HL-60 (cell line): ENCODE measurements around the gene INPP4B.

Source experiments
- DNase-seq, 2 experiments: peaks; one replicate each; pipeline ENCODE4 v3.0.0-alpha.2; 2010 to 2020; ENCODE audit warnings: low read depth in 1 of 2, low spot score in 1 of 2
- H3K27ac ChIP-seq: fragments of 250-450 bp; sonication (Bioruptor Pico); replicated peaks from 2 replicates; pipeline ENCODE4 v1.5.1; 2020; ENCODE audit warnings: mild to moderate bottlenecking, moderate library complexity
- H3K27me3 ChIP-seq: fragments of 250-450 bp; sonication (Bioruptor Pico); 2 replicates; pipeline ENCODE4 v1.5.1; 2021; ENCODE audit warnings: mild to moderate bottlenecking, moderate library complexity; ENCODE audit not compliant: insufficient read depth, poor library complexity, severe bottlenecking
- H3K4me3 ChIP-seq: replicated peaks from 2 replicates; pipeline ENCODE4 v1.5.1; 2011; ENCODE audit warnings: mild to moderate bottlenecking, control low read depth, low read length; ENCODE audit not compliant: insufficient read depth
- GABPA ChIP-seq: IDR thresholded peaks from 2 replicates; pipeline ENCODE4 v1.6.1; 2012; ENCODE audit warnings: low read depth
- POLR2AphosphoS5 ChIP-seq: IDR thresholded peaks from 2 replicates; pipeline ENCODE4 v1.6.1; 2012; ENCODE audit warnings: low read depth
- SPI1 ChIP-seq: IDR thresholded peaks from 2 replicates; pipeline ENCODE4 v1.6.1; 2012; ENCODE audit warnings: low read depth, mild to moderate bottlenecking, borderline replicate concordance
- TF ChIP-seq, protein P1 (sequence below): IDR thresholded peaks from one replicate; pipeline ENCODE4 v1.5.1; 2011; ENCODE audit warnings: low read length, control low read depth, inconsistent platforms; ENCODE audit not compliant: insufficient read depth
- TF ChIP-seq, protein P2 (sequence below): IDR thresholded peaks from 2 replicates; pipeline ENCODE4 v1.6.1; 2012; ENCODE audit warnings: low read depth; ENCODE audit not compliant: insufficient replicate concordance

The INPP4B gene

DNA sequence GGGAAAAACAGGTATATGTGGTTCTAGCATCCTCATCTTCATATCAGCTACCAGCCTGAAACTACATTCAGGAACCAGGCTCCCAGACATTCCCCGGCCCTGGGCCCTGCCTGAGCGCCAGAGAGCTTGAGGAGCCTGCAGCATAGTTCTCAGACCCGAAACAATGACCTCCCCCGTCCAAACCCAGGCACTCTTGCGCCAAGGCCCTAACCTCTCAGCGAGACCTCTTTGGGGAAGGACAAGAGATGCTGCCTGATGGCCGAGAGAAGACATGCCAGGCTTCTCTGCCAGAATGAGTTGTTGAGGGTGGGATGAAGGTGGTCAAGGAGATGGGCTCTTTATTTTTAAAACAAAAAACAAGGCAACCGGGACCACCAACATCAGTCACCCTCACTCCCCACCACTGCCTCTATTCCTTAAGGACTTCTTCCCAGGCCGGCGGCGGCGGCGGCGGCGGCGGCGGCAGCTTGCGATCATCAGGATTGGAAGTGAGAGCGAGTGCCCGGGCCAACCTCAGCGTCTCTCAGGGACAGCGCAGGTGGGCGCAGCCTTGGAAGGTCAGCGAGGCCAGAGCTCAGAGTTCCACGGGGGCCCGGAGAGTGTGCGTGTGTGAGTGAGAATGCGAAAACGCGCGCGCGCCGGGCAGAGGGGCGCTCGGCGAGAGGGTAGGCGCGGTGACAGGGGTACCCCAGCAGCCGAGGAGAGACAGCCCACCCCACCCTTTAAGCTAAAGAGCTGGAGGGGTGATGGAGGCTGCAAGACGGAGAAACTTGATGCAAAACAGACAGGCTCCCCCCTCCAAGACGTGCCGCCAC, 601 bp downstream of the INPP4B start:
- Histone ChIP-seq H3K27me3 (peaks cover 54% of the 10 kb centered on the region), H3K4me3 (peak overlapping the region; percentile 38), H3K27ac (no peak overlapping the region)
- no peak for TF ChIP-seq POLR2AphosphoS5
- TF ChIP-seq, protein P1, sequence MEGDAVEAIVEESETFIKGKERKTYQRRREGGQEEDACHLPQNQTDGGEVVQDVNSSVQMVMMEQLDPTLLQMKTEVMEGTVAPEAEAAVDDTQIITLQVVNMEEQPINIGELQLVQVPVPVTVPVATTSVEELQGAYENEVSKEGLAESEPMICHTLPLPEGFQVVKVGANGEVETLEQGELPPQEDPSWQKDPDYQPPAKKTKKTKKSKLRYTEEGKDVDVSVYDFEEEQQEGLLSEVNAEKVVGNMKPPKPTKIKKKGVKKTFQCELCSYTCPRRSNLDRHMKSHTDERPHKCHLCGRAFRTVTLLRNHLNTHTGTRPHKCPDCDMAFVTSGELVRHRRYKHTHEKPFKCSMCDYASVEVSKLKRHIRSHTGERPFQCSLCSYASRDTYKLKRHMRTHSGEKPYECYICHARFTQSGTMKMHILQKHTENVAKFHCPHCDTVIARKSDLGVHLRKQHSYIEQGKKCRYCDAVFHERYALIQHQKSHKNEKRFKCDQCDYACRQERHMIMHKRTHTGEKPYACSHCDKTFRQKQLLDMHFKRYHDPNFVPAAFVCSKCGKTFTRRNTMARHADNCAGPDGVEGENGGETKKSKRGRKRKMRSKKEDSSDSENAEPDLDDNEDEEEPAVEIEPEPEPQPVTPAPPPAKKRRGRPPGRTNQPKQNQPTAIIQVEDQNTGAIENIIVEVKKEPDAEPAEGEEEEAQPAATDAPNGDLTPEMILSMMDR = no peak
- TF ChIP-seq GABPA = no peak
- TF ChIP-seq, protein P2, sequence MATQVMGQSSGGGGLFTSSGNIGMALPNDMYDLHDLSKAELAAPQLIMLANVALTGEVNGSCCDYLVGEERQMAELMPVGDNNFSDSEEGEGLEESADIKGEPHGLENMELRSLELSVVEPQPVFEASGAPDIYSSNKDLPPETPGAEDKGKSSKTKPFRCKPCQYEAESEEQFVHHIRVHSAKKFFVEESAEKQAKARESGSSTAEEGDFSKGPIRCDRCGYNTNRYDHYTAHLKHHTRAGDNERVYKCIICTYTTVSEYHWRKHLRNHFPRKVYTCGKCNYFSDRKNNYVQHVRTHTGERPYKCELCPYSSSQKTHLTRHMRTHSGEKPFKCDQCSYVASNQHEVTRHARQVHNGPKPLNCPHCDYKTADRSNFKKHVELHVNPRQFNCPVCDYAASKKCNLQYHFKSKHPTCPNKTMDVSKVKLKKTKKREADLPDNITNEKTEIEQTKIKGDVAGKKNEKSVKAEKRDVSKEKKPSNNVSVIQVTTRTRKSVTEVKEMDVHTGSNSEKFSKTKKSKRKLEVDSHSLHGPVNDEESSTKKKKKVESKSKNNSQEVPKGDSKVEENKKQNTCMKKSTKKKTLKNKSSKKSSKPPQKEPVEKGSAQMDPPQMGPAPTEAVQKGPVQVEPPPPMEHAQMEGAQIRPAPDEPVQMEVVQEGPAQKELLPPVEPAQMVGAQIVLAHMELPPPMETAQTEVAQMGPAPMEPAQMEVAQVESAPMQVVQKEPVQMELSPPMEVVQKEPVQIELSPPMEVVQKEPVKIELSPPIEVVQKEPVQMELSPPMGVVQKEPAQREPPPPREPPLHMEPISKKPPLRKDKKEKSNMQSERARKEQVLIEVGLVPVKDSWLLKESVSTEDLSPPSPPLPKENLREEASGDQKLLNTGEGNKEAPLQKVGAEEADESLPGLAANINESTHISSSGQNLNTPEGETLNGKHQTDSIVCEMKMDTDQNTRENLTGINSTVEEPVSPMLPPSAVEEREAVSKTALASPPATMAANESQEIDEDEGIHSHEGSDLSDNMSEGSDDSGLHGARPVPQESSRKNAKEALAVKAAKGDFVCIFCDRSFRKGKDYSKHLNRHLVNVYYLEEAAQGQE = no peak
- TF ChIP-seq SPI1 = no peak
- no peak for DNase-seq

DNA sequence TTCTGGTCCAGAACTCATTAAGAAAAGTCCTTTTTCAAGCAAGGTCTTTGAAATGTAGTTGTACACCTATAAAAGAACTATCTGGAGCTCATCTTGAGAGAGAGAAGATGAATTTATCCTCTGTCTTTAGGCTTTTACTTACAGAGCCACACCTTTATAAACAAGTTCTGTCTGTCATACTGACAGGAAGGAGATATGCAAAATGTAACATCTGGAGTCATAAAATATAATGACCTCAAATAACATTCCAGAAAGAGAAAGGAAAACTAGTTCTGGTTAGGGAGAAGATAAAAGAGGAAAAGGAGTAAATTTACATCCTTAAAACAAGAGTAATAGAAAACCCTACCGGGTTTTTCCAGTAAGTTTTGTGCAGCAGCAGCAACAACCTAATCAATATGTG, 1.3 kb downstream of the INPP4B start:
- peaks cover 54% of the 10 kb centered on the region for H3K27me3 ChIP-seq
- no peak for DNase-seq
- H3K27ac ChIP-seq = no peak overlapping the region
- TF ChIP-seq, protein P1 = no peak
- TF ChIP-seq, protein P2 = no peak
- TF ChIP-seq GABPA (no peak), SPI1 (no peak), POLR2AphosphoS5 (no peak)
- no peak overlapping the region for H3K4me3 ChIP-seq

DNA sequence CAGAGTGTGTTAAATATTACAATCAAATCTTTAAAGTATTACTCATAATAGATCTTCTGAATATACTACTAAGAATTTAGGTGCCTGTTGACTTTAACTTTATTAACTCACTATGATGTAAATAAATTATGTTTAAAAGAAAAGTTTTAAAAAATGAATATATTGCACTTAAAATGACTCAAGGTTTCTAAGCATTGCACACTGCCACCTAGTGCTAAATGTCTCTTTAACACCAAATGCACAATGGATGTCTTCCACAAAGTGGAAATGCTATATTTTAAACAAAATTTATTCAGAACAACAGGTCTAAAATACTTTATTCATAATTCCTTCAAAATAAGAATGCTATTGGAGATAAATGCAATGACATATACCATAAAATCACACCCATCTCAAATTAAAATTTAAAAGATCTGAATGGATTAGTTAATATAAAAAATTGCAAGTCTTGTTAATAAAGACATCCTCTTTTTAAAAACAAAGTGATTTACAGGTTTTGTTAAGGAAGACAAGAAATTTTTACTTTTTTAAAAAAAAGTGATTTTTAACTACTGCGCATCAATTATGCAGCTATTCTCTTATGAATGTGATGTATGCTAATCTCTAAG, 5.5 kb downstream of the INPP4B start:
- no peak overlapping the region for H3K27ac ChIP-seq
- peaks cover 22% of the 10 kb centered on the region for H3K27me3 ChIP-seq
- DNase-seq = no peak
- TF ChIP-seq POLR2AphosphoS5 = no peak
- TF ChIP-seq, protein P2 = no peak
- TF ChIP-seq, protein P1 = peak; percentile 5
- TF ChIP-seq GABPA = no peak
- H3K4me3 ChIP-seq = no peak overlapping the region
